Cardiac fibroblast (primary cell): ENCODE data around the gene CEACAM4.
A peak's percentile ranks its signal among the peaks of the same experiment; 100 is the strongest.

Experiments used
- DNase-seq, 2 donors: peaks; one replicate each; pipeline versions ENCODE4 v3.0.0 to v3.0.0-alpha.2; 2010; ENCODE audit warnings: low read depth in 2 of 2
- H3K4me3 ChIP-seq, 2 donors: replicated peaks in 1 of 2; 1 replicate in 1 of 2; 2 replicates in 1 of 2; pipeline ENCODE4 v1.5.1; 2011; ENCODE audit warnings: low read depth in 2 of 2, low read length in 2 of 2, mild to moderate bottlenecking in 2 of 2, moderate library complexity in 1 of 2
- CTCF ChIP-seq: IDR thresholded peaks from one replicate; pipeline ENCODE4 v1.5.1; 2011; ENCODE audit warnings: low read depth, mild to moderate bottlenecking, low read length, inconsistent platforms

Gene CEACAM4

GRCh38 chr19:41597600-41598041 is 29.3 kb downstream of the CEACAM4 start:
- TF ChIP-seq CTCF, result peak; percentile 93
- DNase-seq, result peak; percentile 75 to 76
- H3K4me3 ChIP-seq, result no peak overlapping the region

- DNase-seq, result no peak
- TF ChIP-seq CTCF, result no peak
- H3K4me3 ChIP-seq, result no peak overlapping the region
Observed at GRCh38 chr19:41595890-41596280, 31.0 kb downstream of the CEACAM4 start.

GRCh38 chr19:41595258-41595889 is 31.5 kb downstream of the CEACAM4 start:
- DNase-seq, result peak; percentile 87 to 91
- peak; percentile 69 for TF ChIP-seq CTCF
- no peak overlapping the region for H3K4me3 ChIP-seq

- no peak for TF ChIP-seq CTCF
- DNase-seq, result no peak
- H3K4me3 ChIP-seq, result no peak overlapping the region
Observed at GRCh38 chr19:41591951-41592562, 34.8 kb downstream of the CEACAM4 start.

GRCh38 chr19:41590936-41591335 is 35.9 kb downstream of the CEACAM4 start:
- TF ChIP-seq CTCF, result no peak
- H3K4me3 ChIP-seq, result no peak overlapping the region
- no peak for DNase-seq

GRCh38 chr19:41589371-41589770 is 37.5 kb downstream of the CEACAM4 start:
- DNase-seq, result no peak
- no peak for TF ChIP-seq CTCF
- H3K4me3 ChIP-seq, result no peak overlapping the region
